Inflammatory macrophage treated with lipopolysaccharide for 1 hour (primary cell): ENCODE results near the gene MAP3K12.
"Not testable (repeated sequence)": the region's sequence is repeated elsewhere in the genome, so short reads cannot be mapped to it uniquely, and the experiment has no call there.

ENCODE experiments used
- DNase-seq, 2 donors: peaks; one replicate each; pipeline ENCODE4 v3.0.0-alpha.2; 2020 to 2022

MAP3K12 gene

GRCh38 chr12:53499266-53500141, at the start of gene MAP3K12:
Gene MAP3K12 (minus strand): TSS chr12:53499458. CDS start chr12:53487391, 12,067 bp downstream.
- DNase-seq = peak in 1 of 2 donors; percentile 22

- not testable (repeated sequence) for DNase-seq
Observed at GRCh38 chr12:53548354-53548753, 49.1 kb upstream of the MAP3K12 start.

- peak; percentile 49 to 52 for DNase-seq
Observed at GRCh38 chr12:53543539-53543938, 44.3 kb upstream of the MAP3K12 start.

GRCh38 chr12:53539526-53539925, 40.3 kb upstream of the MAP3K12 start:
- no peak for DNase-seq

- DNase-seq = no peak
Observed at GRCh38 chr12:53538209-53538689, 39.0 kb upstream of the MAP3K12 start.

- no peak for DNase-seq
Observed at GRCh38 chr12:53536962-53537361, 37.7 kb upstream of the MAP3K12 start.

GRCh38 chr12:53533471-53533870, 34.2 kb upstream of the MAP3K12 start:
- DNase-seq = peak; percentile 37 to 44

GRCh38 chr12:53532524-53533445, 33.5 kb upstream of the MAP3K12 start:
- peak; percentile 29 for DNase-seq

- DNase-seq = no peak
Observed at GRCh38 chr12:53532021-53532420, 32.8 kb upstream of the MAP3K12 start.

- DNase-seq = no peak
Observed at GRCh38 chr12:53530920-53531319, 31.7 kb upstream of the MAP3K12 start.

- no peak for DNase-seq
Observed at GRCh38 chr12:53530061-53530460, 30.8 kb upstream of the MAP3K12 start.

GRCh38 chr12:53524476-53524875, 25.2 kb upstream of the MAP3K12 start:
- DNase-seq = no peak

GRCh38 chr12:53523131-53523530, 23.9 kb upstream of the MAP3K12 start:
- DNase-seq = no peak

- DNase-seq = no peak
Observed at GRCh38 chr12:53518381-53518780, 19.1 kb upstream of the MAP3K12 start.

- no peak for DNase-seq
Observed at GRCh38 chr12:53516758-53517455, 17.6 kb upstream of the MAP3K12 start.

- no peak for DNase-seq
Observed at GRCh38 chr12:53515291-53515680, 16.0 kb upstream of the MAP3K12 start.

- DNase-seq = no peak
Observed at GRCh38 chr12:53514628-53515290, 15.5 kb upstream of the MAP3K12 start.

GRCh38 chr12:53513712-53514410, 14.6 kb upstream of the MAP3K12 start:
- DNase-seq = no peak

- DNase-seq = no peak
Observed at GRCh38 chr12:53510181-53510812, 11.0 kb upstream of the MAP3K12 start.

- peak; percentile 67 to 98 for DNase-seq
Observed at GRCh38 chr12:53508534-53509170, 9.4 kb upstream of the MAP3K12 start.

GRCh38 chr12:53507603-53507885, 8.3 kb upstream of the MAP3K12 start:
- no peak for DNase-seq
